ENCODE results near the gene MARK1.

DNA sequence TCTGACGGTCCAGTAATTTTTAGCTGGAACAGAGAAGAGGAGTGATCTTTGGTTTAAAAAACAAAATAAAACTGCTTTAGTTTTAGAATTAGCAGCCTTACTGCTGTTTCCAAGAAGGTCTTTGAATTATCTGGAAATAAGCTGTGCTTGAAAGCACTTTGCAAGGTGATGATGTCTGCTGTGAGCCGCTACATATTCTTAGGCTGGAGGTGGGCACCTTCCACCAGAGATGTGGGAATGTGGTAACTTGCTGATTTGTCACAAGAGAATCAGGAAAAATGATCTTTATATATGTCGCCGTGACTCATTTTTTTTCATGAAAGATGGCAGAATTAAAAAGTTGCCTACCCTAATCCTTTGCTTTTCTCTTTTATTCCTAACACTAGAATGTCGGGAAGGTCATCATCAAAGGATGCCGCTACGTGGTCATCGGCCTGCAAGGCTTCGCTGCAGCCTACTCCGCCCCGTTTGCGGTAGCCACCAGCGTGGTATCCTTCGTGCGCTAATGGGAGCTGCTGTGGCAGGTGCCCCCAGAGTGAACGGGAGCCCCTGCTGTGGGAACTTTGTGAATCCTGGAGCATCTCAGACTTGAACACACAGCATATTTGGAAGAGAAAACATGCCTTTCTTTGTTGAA is 168.4 kb downstream of the MARK1 start:
- TF ChIP-seq, protein P1, sequence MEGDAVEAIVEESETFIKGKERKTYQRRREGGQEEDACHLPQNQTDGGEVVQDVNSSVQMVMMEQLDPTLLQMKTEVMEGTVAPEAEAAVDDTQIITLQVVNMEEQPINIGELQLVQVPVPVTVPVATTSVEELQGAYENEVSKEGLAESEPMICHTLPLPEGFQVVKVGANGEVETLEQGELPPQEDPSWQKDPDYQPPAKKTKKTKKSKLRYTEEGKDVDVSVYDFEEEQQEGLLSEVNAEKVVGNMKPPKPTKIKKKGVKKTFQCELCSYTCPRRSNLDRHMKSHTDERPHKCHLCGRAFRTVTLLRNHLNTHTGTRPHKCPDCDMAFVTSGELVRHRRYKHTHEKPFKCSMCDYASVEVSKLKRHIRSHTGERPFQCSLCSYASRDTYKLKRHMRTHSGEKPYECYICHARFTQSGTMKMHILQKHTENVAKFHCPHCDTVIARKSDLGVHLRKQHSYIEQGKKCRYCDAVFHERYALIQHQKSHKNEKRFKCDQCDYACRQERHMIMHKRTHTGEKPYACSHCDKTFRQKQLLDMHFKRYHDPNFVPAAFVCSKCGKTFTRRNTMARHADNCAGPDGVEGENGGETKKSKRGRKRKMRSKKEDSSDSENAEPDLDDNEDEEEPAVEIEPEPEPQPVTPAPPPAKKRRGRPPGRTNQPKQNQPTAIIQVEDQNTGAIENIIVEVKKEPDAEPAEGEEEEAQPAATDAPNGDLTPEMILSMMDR (conservative IDR thresholded peaks at IDR 0.05 in 1 of 2, IDR thresholded peaks at IDR 0.05 in 1 of 2; ENCODE audit: low read depth in 1 of 2, low read length in 2 of 2): no peak
- TF ChIP-seq EZH2 (IDR thresholded peaks at IDR 0.05; ENCODE audit: low read length, missing control alignments): no peak
